Measurements from ENCODE around the gene CLPX. TPM values are rescaled to one million over a fixed set of nuclear protein-coding genes. Genes with fewer than 3 reads are reported as not detected.
"Not testable (repeated sequence)": the region's sequence is repeated elsewhere in the genome, so short reads cannot be mapped to it uniquely, and the experiment has no call there.

The CLPX gene
- total RNA-seq, 1 donor from 2014 or later: 46.4 TPM

GRCh38 chr15:65156692-65157091 lies 28.4 kb downstream of the CLPX start:
- peaks cover 0 to 71% of the 10 kb centered on the region in 2 donors for H3K36me3 ChIP-seq
- no peak for DNase-seq (ENCODE audit: extremely low spot score in 2 of 2)

GRCh38 chr15:65154720-65155119 lies 30.4 kb downstream of the CLPX start:
- Histone ChIP-seq H3K9me3 (no peaks in the 10 kb centered on the region), H3K27ac (no peak overlapping the region), H3K4me3 (no peak overlapping the region), H3K4me1 (no peaks in the 10 kb centered on the region), H3K27me3 (no peaks in the 10 kb centered on the region), H3K36me3 (peaks cover 0 to 83% of the 10 kb centered on the region in 2 donors)
- TF ChIP-seq POLR2A (IDR thresholded peaks at IDR 0.05) (no peak), POLR2AphosphoS5 (IDR thresholded peaks at IDR 0.05; ENCODE audit: insufficient read depth in 1 of 2, low read depth in 1 of 2) (no peak), CTCF (IDR thresholded peaks at IDR 0.05) (no peak)
- no peak for DNase-seq (ENCODE audit: extremely low spot score in 2 of 2)
- intact Hi-C loops (cut with DNase I): no loop called here

More at GRCh38 chr15:65156692-65157091, 28.4 kb downstream of the CLPX start:
- Histone ChIP-seq H3K27ac (no peak overlapping the region), H3K4me1 (peaks cover 3% of the 10 kb centered on the region), H3K9me3 (no peaks in the 10 kb centered on the region), H3K4me3 (no peak overlapping the region), H3K27me3 (no peaks in the 10 kb centered on the region)
- TF ChIP-seq POLR2A (IDR thresholded peaks at IDR 0.05) (no peak), POLR2AphosphoS5 (IDR thresholded peaks at IDR 0.05; ENCODE audit: insufficient read depth in 1 of 2, low read depth in 1 of 2) (no peak), CTCF (IDR thresholded peaks at IDR 0.05) (no peak)
- intact Hi-C loops (cut with DNase I): no loop called here

- no peaks in the 10 kb centered on the region for H3K4me1 ChIP-seq
- no peaks in the 10 kb centered on the region for H3K27me3 ChIP-seq
- TF ChIP-seq POLR2A (IDR thresholded peaks at IDR 0.05) (no peak), POLR2AphosphoS5 (IDR thresholded peaks at IDR 0.05; ENCODE audit: insufficient read depth in 1 of 2, low read depth in 1 of 2) (no peak)
- peaks cover 2 to 41% of the 10 kb centered on the region in 2 donors for H3K36me3 ChIP-seq
- H3K4me3 ChIP-seq: no peak overlapping the region
- intact Hi-C loops (cut with DNase I): no loop called here
- DNase-seq (ENCODE audit: extremely low spot score in 2 of 2): no peak
- no peaks in the 10 kb centered on the region for H3K9me3 ChIP-seq
- no peak overlapping the region for H3K27ac ChIP-seq
These were observed 37.2 kb downstream of the CLPX start for GRCh38 chr15:65147902-65148301.

- H3K36me3 ChIP-seq: peaks cover 2 to 28% of the 10 kb centered on the region in 2 donors
- no peak overlapping the region for H3K4me3 ChIP-seq
- intact Hi-C loops (cut with DNase I): no loop called here
These were observed 38.7 kb downstream of the CLPX start for GRCh38 chr15:65146438-65146837.

GRCh38 chr15:65138631-65139030 lies 46.5 kb downstream of the CLPX start:
- H3K36me3 ChIP-seq; DNase-seq (ENCODE audit: extremely low spot score in 2 of 2); H3K4me1 ChIP-seq; H3K27me3 ChIP-seq; intact Hi-C loops (cut with DNase I); H3K9me3 ChIP-seq; H3K27ac ChIP-seq; H3K4me3 ChIP-seq: not testable (repeated sequence)

More at GRCh38 chr15:65146438-65146837, 38.7 kb downstream of the CLPX start:
- DNase-seq (ENCODE audit: extremely low spot score in 2 of 2): no peak
- no peaks in the 10 kb centered on the region for H3K9me3 ChIP-seq
- no peak for TF ChIP-seq POLR2AphosphoS5 (IDR thresholded peaks at IDR 0.05; ENCODE audit: insufficient read depth in 1 of 2, low read depth in 1 of 2)
- no peak for TF ChIP-seq POLR2A (IDR thresholded peaks at IDR 0.05)
- TF ChIP-seq CTCF (IDR thresholded peaks at IDR 0.05): no peak
- no peak overlapping the region for H3K27ac ChIP-seq
- no peaks in the 10 kb centered on the region for H3K27me3 ChIP-seq
- H3K4me1 ChIP-seq: no peaks in the 10 kb centered on the region

- H3K36me3 ChIP-seq; H3K4me1 ChIP-seq; DNase-seq (ENCODE audit: extremely low spot score in 2 of 2); intact Hi-C loops (cut with DNase I); H3K4me3 ChIP-seq; H3K27me3 ChIP-seq; H3K9me3 ChIP-seq; H3K27ac ChIP-seq: not testable (repeated sequence)
These were observed 47.2 kb downstream of the CLPX start for GRCh38 chr15:65137893-65138292.

- DNase-seq (ENCODE audit: extremely low spot score in 2 of 2); intact Hi-C loops (cut with DNase I); H3K9me3 ChIP-seq; H3K27ac ChIP-seq; H3K4me3 ChIP-seq; H3K36me3 ChIP-seq; H3K27me3 ChIP-seq: not testable (repeated sequence)
- H3K4me1 ChIP-seq: peaks cover 14% of the 10 kb centered on the region
These were observed 48.1 kb downstream of the CLPX start for GRCh38 chr15:65137089-65137488.
